Hematopoietic multipotent progenitor cell (in vitro differentiated cells): Measurements from ENCODE around the gene CNNM2. TPM values are rescaled to one million over a fixed set of nuclear protein-coding genes. Genes with fewer than 3 reads are reported as not detected.
"Not testable (repeated sequence)": the region's sequence is repeated elsewhere in the genome, so short reads cannot be mapped to it uniquely, and the experiment has no call there.

ENCODE experiments used
- DNase-seq, 3 donors: peaks; one replicate each; pipeline ENCODE4 v3.0.0-alpha.2; 2011 to 2015; ENCODE audit warnings: low read depth in 2 of 3, low spot score in 2 of 3
- total RNA-seq: library from RNA; depleted of rRNA; stranded (reverse); fragments of >200 nt; gene quantifications from one replicate; pipeline ENCODE4 v1.2.3, GENCODE V29; 2012

CNNM2 gene
- total RNA-seq, 1 donor, result 21.8 TPM

GRCh38 chr10:103021900-103022293, 103.8 kb downstream of the CNNM2 start:
- DNase-seq, result no peak

- no peak for DNase-seq
Observed at GRCh38 chr10:103025696-103026095, 107.6 kb downstream of the CNNM2 start.

- DNase-seq, result no peak
Observed at GRCh38 chr10:103038570-103038969, 120.5 kb downstream of the CNNM2 start.

- DNase-seq, result no peak
Observed at GRCh38 chr10:103040418-103040817, 122.3 kb downstream of the CNNM2 start.

GRCh38 chr10:103041391-103041790, 123.3 kb downstream of the CNNM2 start:
- no peak for DNase-seq

- DNase-seq, result no peak
Observed at GRCh38 chr10:103042129-103042528, 124.0 kb downstream of the CNNM2 start.

- no peak for DNase-seq
Observed at GRCh38 chr10:103042908-103043307, 124.8 kb downstream of the CNNM2 start.

- no peak for DNase-seq
Observed at GRCh38 chr10:103044942-103045489, 126.9 kb downstream of the CNNM2 start.

GRCh38 chr10:103045961-103046360, 127.9 kb downstream of the CNNM2 start:
- no peak for DNase-seq

GRCh38 chr10:103047381-103047780, 129.3 kb downstream of the CNNM2 start:
- no peak for DNase-seq

GRCh38 chr10:103049237-103049636, 131.1 kb downstream of the CNNM2 start:
- no peak for DNase-seq

GRCh38 chr10:103053659-103054581, 135.8 kb downstream of the CNNM2 start:
- peak in 2 of 3 donors; percentile 48 to 54 for DNase-seq

GRCh38 chr10:103054621-103055020, 136.5 kb downstream of the CNNM2 start:
- DNase-seq, result no peak

- no peak for DNase-seq
Observed at GRCh38 chr10:103055105-103055504, 137.0 kb downstream of the CNNM2 start.

GRCh38 chr10:103058034-103058433, 139.9 kb downstream of the CNNM2 start:
- DNase-seq, result no peak

GRCh38 chr10:103060575-103060974, 142.5 kb downstream of the CNNM2 start:
- DNase-seq, result no peak

GRCh38 chr10:103062854-103063590, 144.9 kb downstream of the CNNM2 start:
- DNase-seq, result no peak

- no peak for DNase-seq
Observed at GRCh38 chr10:103064956-103065355, 146.9 kb downstream of the CNNM2 start.

GRCh38 chr10:103066141-103067098, 148.3 kb downstream of the CNNM2 start:
- no peak for DNase-seq

GRCh38 chr10:103067099-103067477, 149.0 kb downstream of the CNNM2 start:
- not testable (repeated sequence) for DNase-seq
